ENCODE measurements around the gene HAO2.

Gene HAO2

GRCh38 chr1:119380983-119381662, 12.5 kb downstream of the HAO2 start:
- no peak for DNase-seq

- DNase-seq: no peak
Observed at GRCh38 chr1:119384591-119384990, 16.0 kb downstream of the HAO2 start.

- no peak for DNase-seq
Observed at GRCh38 chr1:119385650-119386049, 17.1 kb downstream of the HAO2 start.

GRCh38 chr1:119387858-119388257, 19.3 kb downstream of the HAO2 start:
- no peak for DNase-seq

GRCh38 chr1:119388450-119388849, 19.9 kb downstream of the HAO2 start:
- DNase-seq: no peak

- no peak for DNase-seq
Observed at GRCh38 chr1:119390526-119390925, 21.9 kb downstream of the HAO2 start.

- DNase-seq: no peak
Observed at GRCh38 chr1:119391749-119392148, 23.2 kb downstream of the HAO2 start.

- no peak for DNase-seq
Observed at GRCh38 chr1:119394085-119394484, 25.5 kb downstream of the HAO2 start.

GRCh38 chr1:119396982-119397381, 28.4 kb downstream of the HAO2 start:
- no peak for DNase-seq

- no peak for DNase-seq
Observed at GRCh38 chr1:119397986-119398385, 29.4 kb downstream of the HAO2 start.

GRCh38 chr1:119404736-119405135, 36.2 kb downstream of the HAO2 start:
- no peak for DNase-seq

- DNase-seq: no peak
Observed at GRCh38 chr1:119409731-119410130, 41.1 kb downstream of the HAO2 start.

GRCh38 chr1:119410961-119411360, 42.4 kb downstream of the HAO2 start:
- no peak for DNase-seq

- DNase-seq: no peak
Observed at GRCh38 chr1:119414950-119415349, 46.4 kb downstream of the HAO2 start, which contains the start of gene HSD3B2. Gene HSD3B2, plus strand, starts transcription at chr1:119415150. Its CDS starts 270 bp downstream, at chr1:119415420.

GRCh38 chr1:119416006-119416640, 47.5 kb downstream of the HAO2 start:
- no peak for DNase-seq

- no peak for DNase-seq
Observed at GRCh38 chr1:119419109-119419508, 50.5 kb downstream of the HAO2 start.

- no peak for DNase-seq
Observed at GRCh38 chr1:119420638-119421037, 52.1 kb downstream of the HAO2 start.

GRCh38 chr1:119422631-119423030, 54.0 kb downstream of the HAO2 start:
- no peak for DNase-seq

- DNase-seq: no peak
Observed at GRCh38 chr1:119428991-119429390, 60.4 kb downstream of the HAO2 start.

GRCh38 chr1:119429687-119430086, 61.1 kb downstream of the HAO2 start:
- no peak for DNase-seq

GRCh38 chr1:119430486-119430885, 61.9 kb downstream of the HAO2 start:
- no peak for DNase-seq

- DNase-seq: no peak
Observed at GRCh38 chr1:119431836-119432235, 63.3 kb downstream of the HAO2 start.

GRCh38 chr1:119435052-119435451, 66.5 kb downstream of the HAO2 start:
- DNase-seq: no peak

- no peak for DNase-seq
Observed at GRCh38 chr1:119438761-119439160, 70.2 kb downstream of the HAO2 start.

All from NCI-H1092 (cell line).